K562 (cell line): ENCODE measurements around the gene MYO18A. TPM values are rescaled to one million over a fixed set of nuclear protein-coding genes. Genes with fewer than 3 reads are reported as not detected.

Experiments used
- ARNT ChIP-seq, 2 experiments: fragments of 450-650 bp; IDR thresholded peaks; 2 replicates each; pipeline ENCODE4 v1.6.1; 2016; ENCODE audit warnings: mild to moderate bottlenecking in 1 of 2
- BRCA1 ChIP-seq, 2 experiments: fragments of 450-650 bp in 1 of 2; sonication (generic) in 1 of 2; formaldehyde crosslinking in 1 of 2; IDR thresholded peaks; 2 replicates each; pipeline versions ENCODE4 v1.5.0 to v1.6.1; 2017 to 2020; ENCODE audit warnings: mild to moderate bottlenecking in 1 of 2, missing genetic modification reagents in 1 of 2
- C11orf30 ChIP-seq: fragments of 450-650 bp; IDR thresholded peaks from 2 replicates; pipeline ENCODE4 v1.6.1; 2016; ENCODE audit warnings: low read depth, mild to moderate bottlenecking
- NFATC3 ChIP-seq: fragments of 450-650 bp; IDR thresholded peaks from 2 replicates; pipeline ENCODE4 v1.6.1; 2017; ENCODE audit warnings: mild to moderate bottlenecking
- NFIX ChIP-seq: fragments of 250-450 bp; sonication (Bioruptor Pico); IDR thresholded peaks from 2 replicates; pipeline ENCODE4 v1.4.0; 2020; ENCODE audit warnings: low read depth, mild to moderate bottlenecking, moderate library complexity
- ZC3H11A ChIP-seq: IDR thresholded peaks from 2 replicates; pipeline ENCODE4 v1.6.1; 2012; ENCODE audit warnings: low read depth, low read length, improper control_type of control experiment
- ZKSCAN1 ChIP-seq: fragments of 150-350 bp; IDR thresholded peaks from 2 replicates; pipeline ENCODE4 v1.6.1; 2016; ENCODE audit warnings: low read depth, low read length
- ZNF143 ChIP-seq: sonication (generic); formaldehyde crosslinking; IDR thresholded peaks from 2 replicates; pipeline ENCODE4 v1.9.0; 2022; ENCODE audit warnings: mild to moderate bottlenecking, missing genetic modification reagents
- ZNF212 ChIP-seq: fragments of 450-650 bp; formaldehyde crosslinking; IDR thresholded peaks from 2 replicates; pipeline ENCODE4 v1.4.0; 2020; ENCODE audit warnings: mild to moderate bottlenecking
- ZNF274 ChIP-seq: IDR thresholded peaks from 2 replicates; pipeline ENCODE4 v1.6.1; 2011; ENCODE audit warnings: low read depth, mild to moderate bottlenecking, low read length, moderate library complexity, borderline replicate concordance
- ZNF316 ChIP-seq: fragments of 450-650 bp; IDR thresholded peaks from 2 replicates; pipeline ENCODE4 v1.6.1; 2016
- polyA plus RNA-seq, 8 experiments: library from polyadenylated mRNA; depleted of rRNA in 4 of 8; stranded (reverse) in 5 of 8; unstranded in 3 of 8; fragments of >200 nt; fragmentation: Nextera tagmentation in 2 of 8; fragmentation: Illumina TruSeq in 1 of 8; extraction: Ambion mirVana in 2 of 8; extraction: Trizol in 1 of 8; gene quantifications; 2 replicates each; pipeline versions ENCODE4 v1.2.1 to v1.2.3, GENCODE V29; 2011 to 2014; ENCODE audit warnings: inconsistent platforms in 1 of 8, missing spikeins in 1 of 8
- total RNA-seq, 7 experiments: library from RNA; depleted of rRNA in 6 of 7; stranded (reverse); fragments of >200 nt in 6 of 7; fragmentation: Illumina TruSeq in 2 of 7; extraction: Trizol in 2 of 7; gene quantifications; 2 replicates each; pipeline versions ENCODE4 v1.2.1 to v1.2.3, GENCODE V29; 2011 to 2021; ENCODE audit warnings: low replicate concordance in 1 of 7
- TF ChIP-seq, protein P1 (sequence below): sonication (generic); formaldehyde crosslinking; IDR thresholded peaks from 2 replicates; pipeline ENCODE4 v1.9.0; 2022; ENCODE audit warnings: mild to moderate bottlenecking, missing genetic modification reagents
- TF ChIP-seq, protein P2 (sequence below): sonication (generic); formaldehyde crosslinking; IDR thresholded peaks from 2 replicates; pipeline ENCODE4 v1.8.0; 2022; ENCODE audit warnings: mild to moderate bottlenecking, missing genetic modification reagents, borderline replicate concordance
- TF ChIP-seq, protein P3 (sequence below), 2 experiments: fragments of 150-350 bp in 1 of 2; IDR thresholded peaks; 2 replicates each; pipeline ENCODE4 v1.6.1; 2012 to 2016; ENCODE audit warnings: low read depth in 2 of 2, low read length in 2 of 2, mild to moderate bottlenecking in 1 of 2, moderate library complexity in 1 of 2
- TF ChIP-seq, protein P4 (sequence below): fragments of 450-650 bp; formaldehyde crosslinking; IDR thresholded peaks from 2 replicates; pipeline ENCODE4 v1.4.0; 2020; ENCODE audit warnings: mild to moderate bottlenecking, moderate library complexity
- TF ChIP-seq, protein P5 (sequence below), 2 experiments: fragments of 200-800 bp in 1 of 2; sonication (Bioruptor generic) in 1 of 2; sonication (generic) in 1 of 2; formaldehyde crosslinking in 1 of 2; IDR thresholded peaks in 1 of 2; conservative IDR thresholded peaks in 1 of 2; 2 replicates each; pipeline versions ENCODE4 v1.5.0 to v1.6.1; 2016 to 2020; ENCODE audit warnings: missing compliant biosample characterization in 1 of 2, missing genetic modification characterization in 1 of 2, missing genetic modification reagents in 1 of 2
- TF ChIP-seq, protein P6 (sequence below): fragments of 200-800 bp; sonication (Bioruptor generic); IDR thresholded peaks from 2 replicates; pipeline ENCODE4 v1.6.1; 2017; ENCODE audit warnings: missing genetic modification characterization, missing compliant biosample characterization

Gene MYO18A
- total and polyA plus RNA-seq, 9 of the 15 experiments (the other 6 are each of a cell fraction or from before 2014, with no cell fraction given) = 2.5 to 65.4 (median 17.1) TPM

DNA sequence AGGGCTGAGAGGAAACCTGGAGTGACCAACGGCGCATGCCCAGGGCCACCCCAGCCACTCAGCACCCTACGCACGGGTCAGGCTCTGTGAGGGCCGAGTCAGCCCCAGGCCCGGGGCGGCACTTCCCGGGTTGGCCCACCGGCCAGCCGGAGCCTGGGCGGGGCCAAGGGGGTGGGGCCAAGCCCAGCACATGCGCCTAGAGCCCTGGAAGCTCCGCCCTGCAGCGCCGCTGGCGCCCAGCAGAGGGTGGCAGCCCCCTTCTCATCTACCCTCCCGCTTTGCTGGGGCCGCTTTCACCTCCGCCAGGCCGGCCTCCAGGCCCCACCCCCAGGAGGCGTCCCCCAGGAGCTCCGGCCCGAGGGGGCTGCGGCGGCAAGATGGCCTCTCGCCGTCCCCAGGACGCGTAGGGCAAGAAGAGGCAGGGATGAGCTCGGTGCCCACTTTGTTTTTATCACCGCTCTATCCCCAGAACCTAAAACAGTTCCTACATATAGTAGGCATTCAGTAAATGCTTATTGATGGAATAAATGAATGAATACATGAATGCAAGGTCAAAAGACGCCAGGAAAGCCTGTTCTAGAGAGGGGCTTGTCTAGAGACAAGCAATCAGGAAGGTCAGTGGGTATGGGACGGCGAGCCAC lies 31.3 kb downstream of the MYO18A start (continued):
- TF ChIP-seq ZKSCAN1 (0 out of 2 replicates have a peak, but pooled peaks have one; percentile 31), ZNF274 (no peak), NFATC3 (no peak), ARNT (IDR thresholded peaks at IDR 0.05) (no peak), ZNF143 (CRISPR knock-in tag) (no peak), ZNF212 (no peak), NFIX (no peak), C11orf30 (no peak), ZNF316 (no peak), BRCA1 (IDR thresholded peaks at IDR 0.05) (no peak), BRCA1 (CRISPR knock-in tag; IDR thresholded peaks at IDR 0.05) (no peak), ZC3H11A (0 out of 2 replicates have a peak, but pooled peaks have one; percentile 42)
- TF ChIP-seq, protein P1, sequence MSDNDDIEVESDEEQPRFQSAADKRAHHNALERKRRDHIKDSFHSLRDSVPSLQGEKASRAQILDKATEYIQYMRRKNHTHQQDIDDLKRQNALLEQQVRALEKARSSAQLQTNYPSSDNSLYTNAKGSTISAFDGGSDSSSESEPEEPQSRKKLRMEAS = no peak
- TF ChIP-seq, protein P2, sequence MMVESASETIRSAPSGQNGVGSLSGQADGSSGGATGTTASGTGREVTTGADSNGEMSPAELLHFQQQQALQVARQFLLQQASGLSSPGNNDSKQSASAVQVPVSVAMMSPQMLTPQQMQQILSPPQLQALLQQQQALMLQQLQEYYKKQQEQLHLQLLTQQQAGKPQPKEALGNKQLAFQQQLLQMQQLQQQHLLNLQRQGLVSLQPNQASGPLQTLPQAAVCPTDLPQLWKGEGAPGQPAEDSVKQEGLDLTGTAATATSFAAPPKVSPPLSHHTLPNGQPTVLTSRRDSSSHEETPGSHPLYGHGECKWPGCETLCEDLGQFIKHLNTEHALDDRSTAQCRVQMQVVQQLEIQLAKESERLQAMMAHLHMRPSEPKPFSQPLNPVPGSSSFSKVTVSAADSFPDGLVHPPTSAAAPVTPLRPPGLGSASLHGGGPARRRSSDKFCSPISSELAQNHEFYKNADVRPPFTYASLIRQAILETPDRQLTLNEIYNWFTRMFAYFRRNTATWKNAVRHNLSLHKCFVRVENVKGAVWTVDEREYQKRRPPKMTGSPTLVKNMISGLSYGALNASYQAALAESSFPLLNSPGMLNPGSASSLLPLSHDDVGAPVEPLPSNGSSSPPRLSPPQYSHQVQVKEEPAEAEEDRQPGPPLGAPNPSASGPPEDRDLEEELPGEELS (CRISPR knock-in tag) = no peak
- TF ChIP-seq, protein P3, sequence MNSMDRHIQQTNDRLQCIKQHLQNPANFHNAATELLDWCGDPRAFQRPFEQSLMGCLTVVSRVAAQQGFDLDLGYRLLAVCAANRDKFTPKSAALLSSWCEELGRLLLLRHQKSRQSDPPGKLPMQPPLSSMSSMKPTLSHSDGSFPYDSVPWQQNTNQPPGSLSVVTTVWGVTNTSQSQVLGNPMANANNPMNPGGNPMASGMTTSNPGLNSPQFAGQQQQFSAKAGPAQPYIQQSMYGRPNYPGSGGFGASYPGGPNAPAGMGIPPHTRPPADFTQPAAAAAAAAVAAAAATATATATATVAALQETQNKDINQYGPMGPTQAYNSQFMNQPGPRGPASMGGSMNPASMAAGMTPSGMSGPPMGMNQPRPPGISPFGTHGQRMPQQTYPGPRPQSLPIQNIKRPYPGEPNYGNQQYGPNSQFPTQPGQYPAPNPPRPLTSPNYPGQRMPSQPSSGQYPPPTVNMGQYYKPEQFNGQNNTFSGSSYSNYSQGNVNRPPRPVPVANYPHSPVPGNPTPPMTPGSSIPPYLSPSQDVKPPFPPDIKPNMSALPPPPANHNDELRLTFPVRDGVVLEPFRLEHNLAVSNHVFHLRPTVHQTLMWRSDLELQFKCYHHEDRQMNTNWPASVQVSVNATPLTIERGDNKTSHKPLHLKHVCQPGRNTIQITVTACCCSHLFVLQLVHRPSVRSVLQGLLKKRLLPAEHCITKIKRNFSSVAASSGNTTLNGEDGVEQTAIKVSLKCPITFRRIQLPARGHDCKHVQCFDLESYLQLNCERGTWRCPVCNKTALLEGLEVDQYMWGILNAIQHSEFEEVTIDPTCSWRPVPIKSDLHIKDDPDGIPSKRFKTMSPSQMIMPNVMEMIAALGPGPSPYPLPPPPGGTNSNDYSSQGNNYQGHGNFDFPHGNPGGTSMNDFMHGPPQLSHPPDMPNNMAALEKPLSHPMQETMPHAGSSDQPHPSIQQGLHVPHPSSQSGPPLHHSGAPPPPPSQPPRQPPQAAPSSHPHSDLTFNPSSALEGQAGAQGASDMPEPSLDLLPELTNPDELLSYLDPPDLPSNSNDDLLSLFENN (IDR thresholded peaks at IDR 0.05; ENCODE audit: low read depth in 2 of 2, low read length in 2 of 2) = no peak
- TF ChIP-seq, protein P4, sequence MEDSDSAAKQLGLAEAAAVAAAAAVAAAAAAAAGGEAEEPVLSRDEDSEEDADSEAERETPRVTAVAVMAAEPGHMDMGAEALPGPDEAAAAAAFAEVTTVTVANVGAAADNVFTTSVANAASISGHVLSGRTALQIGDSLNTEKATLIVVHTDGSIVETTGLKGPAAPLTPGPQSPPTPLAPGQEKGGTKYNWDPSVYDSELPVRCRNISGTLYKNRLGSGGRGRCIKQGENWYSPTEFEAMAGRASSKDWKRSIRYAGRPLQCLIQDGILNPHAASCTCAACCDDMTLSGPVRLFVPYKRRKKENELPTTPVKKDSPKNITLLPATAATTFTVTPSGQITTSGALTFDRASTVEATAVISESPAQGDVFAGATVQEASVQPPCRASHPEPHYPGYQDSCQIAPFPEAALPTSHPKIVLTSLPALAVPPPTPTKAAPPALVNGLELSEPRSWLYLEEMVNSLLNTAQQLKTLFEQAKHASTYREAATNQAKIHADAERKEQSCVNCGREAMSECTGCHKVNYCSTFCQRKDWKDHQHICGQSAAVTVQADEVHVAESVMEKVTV (CRISPR knock-in tag) = peak; percentile 91
- TF ChIP-seq, protein P5, sequence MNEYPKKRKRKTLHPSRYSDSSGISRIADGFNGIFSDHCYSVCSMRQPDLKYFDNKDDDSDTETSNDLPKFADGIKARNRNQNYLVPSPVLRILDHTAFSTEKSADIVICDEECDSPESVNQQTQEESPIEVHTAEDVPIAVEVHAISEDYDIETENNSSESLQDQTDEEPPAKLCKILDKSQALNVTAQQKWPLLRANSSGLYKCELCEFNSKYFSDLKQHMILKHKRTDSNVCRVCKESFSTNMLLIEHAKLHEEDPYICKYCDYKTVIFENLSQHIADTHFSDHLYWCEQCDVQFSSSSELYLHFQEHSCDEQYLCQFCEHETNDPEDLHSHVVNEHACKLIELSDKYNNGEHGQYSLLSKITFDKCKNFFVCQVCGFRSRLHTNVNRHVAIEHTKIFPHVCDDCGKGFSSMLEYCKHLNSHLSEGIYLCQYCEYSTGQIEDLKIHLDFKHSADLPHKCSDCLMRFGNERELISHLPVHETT (CRISPR knock-in tag; conservative IDR thresholded peaks at IDR 0.05 in 1 of 2, IDR thresholded peaks at IDR 0.05 in 1 of 2) = no peak
- TF ChIP-seq, protein P6, sequence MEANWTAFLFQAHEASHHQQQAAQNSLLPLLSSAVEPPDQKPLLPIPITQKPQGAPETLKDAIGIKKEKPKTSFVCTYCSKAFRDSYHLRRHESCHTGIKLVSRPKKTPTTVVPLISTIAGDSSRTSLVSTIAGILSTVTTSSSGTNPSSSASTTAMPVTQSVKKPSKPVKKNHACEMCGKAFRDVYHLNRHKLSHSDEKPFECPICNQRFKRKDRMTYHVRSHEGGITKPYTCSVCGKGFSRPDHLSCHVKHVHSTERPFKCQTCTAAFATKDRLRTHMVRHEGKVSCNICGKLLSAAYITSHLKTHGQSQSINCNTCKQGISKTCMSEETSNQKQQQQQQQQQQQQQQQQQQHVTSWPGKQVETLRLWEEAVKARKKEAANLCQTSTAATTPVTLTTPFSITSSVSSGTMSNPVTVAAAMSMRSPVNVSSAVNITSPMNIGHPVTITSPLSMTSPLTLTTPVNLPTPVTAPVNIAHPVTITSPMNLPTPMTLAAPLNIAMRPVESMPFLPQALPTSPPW (CRISPR knock-in tag) = peak; percentile 75
